Hematopoietic multipotent progenitor cell treated with erythropoietin and hydrocortisone succinate and interleukin-3 and kit ligand, for 15 days (in vitro differentiated cells): ENCODE measurements around the gene GDE1.

Experiments
- DNase-seq: peaks from one replicate; pipeline ENCODE4 v3.0.0-alpha.2; 2015; ENCODE audit warnings: low spot score

GDE1 gene

DNA sequence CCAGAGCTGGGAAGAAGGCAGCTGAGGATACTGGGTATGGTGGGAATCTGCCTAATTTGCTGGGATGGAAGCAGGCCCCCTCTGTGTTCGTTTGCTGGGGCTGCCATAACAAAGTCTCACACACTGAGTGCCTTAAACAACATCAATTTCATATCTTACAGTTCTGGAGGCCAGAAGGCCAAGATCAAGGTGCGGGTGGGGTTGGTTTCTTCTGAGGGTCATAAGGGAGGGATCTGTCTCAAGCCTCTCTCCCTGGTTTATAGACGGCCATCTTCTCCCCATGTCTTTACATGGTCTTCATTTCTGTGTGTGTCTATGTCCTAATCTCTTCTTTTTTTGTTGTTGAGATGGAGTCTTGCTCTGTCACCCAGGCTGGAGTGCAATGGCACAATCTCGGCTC is 35.8 kb downstream of the GDE1 start:
- peak; percentile 59 for DNase-seq

GRCh38 chr16:19485611-19486010 is 36.3 kb downstream of the GDE1 start:
- DNase-seq, result peak; percentile 24

DNA sequence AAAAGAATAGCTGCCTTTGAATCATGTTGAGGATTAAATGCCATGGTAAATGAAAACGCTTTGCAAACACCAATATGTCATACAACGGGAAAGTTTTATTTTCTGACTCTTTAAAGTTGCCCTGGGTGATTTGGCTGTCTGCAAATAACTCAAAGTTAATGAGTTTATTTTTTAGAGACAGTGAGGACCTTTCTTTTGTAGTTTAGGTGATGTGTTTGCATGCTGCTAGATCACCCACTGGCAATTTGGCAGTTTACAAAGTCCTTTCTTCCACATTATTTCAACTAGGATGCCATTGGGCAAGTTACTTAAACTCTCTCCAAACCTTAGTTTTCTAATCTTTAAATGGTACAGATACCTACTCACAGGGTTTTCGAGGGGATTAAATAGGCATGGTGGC is 37.8 kb downstream of the GDE1 start:
- no peak for DNase-seq

DNA sequence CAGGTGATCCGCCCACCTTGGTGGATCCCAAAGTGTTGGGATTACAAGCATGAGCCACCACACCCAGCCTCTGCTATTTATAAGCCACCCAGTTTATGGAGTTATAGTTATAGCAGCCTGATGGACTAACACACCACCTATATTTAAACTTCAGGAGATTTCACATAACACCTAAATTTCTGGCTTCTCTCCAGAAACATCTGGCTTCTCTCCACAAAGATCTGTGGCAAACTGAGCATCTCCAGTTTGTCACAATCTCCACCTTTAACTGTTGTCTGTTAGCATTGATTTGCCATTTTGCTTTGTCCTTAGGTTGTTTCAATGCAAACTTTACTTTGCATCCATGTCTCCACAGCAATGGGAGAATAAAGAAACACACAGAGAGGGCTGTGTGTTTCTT is 39.6 kb downstream of the GDE1 start:
- peak; percentile 54 for DNase-seq

GRCh38 chr16:19481769-19482168 is 40.1 kb downstream of the GDE1 start:
- no peak for DNase-seq

GRCh38 chr16:19481296-19481695 is 40.6 kb downstream of the GDE1 start:
- DNase-seq, result peak; percentile 88

DNA sequence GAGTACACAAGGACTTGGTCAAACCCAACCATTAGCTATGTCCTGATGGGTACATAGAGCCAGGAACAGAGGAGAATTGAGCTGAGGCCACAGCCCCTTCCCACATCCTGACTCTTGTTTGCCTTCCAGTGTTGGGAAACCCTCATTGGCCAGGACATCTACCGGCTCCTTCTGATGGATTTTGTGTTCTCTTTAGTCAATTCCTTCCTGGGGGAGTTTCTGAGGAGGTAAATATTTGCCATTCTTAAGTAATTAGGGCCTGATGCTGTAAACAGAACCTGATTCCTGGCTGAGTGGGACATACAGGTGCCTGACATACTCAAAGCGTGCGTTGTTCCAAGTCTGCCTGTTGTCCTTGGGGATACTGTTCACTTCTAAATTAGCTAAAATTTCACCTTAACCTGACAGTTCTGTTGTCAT is 42.6 kb downstream of the GDE1 start:
- no peak for DNase-seq

GRCh38 chr16:19478505-19478904 is 43.4 kb downstream of the GDE1 start:
- no peak for DNase-seq

GRCh38 chr16:19474617-19475016 is 47.3 kb downstream of the GDE1 start:
- no peak for DNase-seq

- DNase-seq, result no peak
These were observed 49.4 kb downstream of the GDE1 start for GRCh38 chr16:19472482-19472881.

DNA sequence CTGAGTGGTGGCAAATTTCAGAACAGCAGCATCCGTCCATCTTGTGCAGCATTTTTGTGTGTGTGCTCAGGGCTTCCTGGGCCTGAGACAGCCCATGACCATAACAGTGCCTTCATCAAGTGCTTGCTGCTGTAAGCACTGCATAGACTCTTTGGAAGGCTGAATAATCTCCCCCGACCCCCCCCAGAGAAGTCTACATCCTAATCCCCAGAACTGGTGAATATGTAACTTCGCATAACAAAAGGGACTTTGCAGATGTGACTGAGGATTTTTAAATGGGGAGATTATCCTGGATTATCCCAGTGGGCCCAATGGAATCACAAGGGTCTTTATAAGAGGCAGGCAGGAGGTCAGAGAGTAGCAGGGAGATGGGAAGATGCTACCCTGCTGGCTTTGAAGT is 53.6 kb downstream of the GDE1 start:
- DNase-seq, result no peak

DNA sequence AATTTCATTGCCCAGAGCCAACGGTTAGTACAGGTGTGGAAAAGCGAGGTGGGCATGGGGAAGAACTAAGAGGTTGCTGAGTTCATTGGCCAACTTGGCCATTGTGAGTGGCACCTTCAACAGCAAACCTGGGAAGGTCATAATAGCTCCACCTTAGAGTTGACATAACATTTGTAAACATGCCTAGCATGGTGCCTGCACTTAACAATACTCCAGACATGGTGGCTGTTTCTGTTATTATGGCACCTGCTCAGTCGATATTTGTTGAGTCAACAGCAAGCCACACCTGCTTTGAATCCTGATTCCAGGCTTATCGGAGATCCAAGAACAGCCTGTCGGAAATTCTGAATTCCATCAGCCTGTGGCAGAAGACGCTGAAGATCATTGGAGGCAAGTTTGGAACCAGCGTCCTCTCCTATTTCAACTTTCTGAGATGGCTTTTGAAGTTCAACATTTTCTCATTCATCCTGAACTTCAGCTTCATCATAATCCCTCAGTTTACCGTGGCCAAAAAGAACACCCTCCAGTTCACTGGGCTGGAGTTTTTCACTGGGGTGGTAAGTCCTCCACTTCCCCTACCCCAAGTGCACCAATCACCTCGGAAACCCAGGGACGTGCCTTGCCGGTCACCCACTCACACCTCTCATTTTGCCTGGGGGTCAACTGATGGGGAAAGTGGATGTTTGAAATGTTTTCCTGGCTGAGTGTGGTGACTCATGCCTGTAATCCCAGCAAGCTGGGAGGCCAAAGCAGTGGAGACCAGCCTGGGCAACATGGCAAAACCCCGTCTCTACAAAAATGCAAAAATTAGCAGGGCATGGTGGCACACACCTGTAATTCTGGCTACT is 58.2 kb downstream of the GDE1 start:
- no peak for DNase-seq

GRCh38 chr16:19460397-19460796 is 61.5 kb downstream of the GDE1 start:
- no peak for DNase-seq

- no peak for DNase-seq
These were observed 63.0 kb downstream of the GDE1 start for GRCh38 chr16:19458722-19459379.
